Endothelial cell of umbilical vein (primary cell): ENCODE results near the gene ORMDL3. TPM values are rescaled to one million over a fixed set of nuclear protein-coding genes. Genes with fewer than 3 reads are reported as not detected.

Source experiments
- BruUV-seq: library from RNA; stranded (reverse); fragments of 400-500 nt; replicated peaks from 2 replicates; lab custom pipeline; 2021; lab: Mats Ljungman, UMichigan
- CTCF ChIA-PET: fragments of 300-600, 350-600 bp; sonication (Branson Sonifier 250); formaldehyde crosslinking; loops from one replicate; lab custom pipeline; 2021; ENCODE audit warnings: antibody characterized with exemption, inconsistent platforms; lab: Charles Lee
- POLR2A ChIA-PET: fragments of 300-600, 350-600 bp; sonication (Branson Sonifier 250); formaldehyde crosslinking; loops from one replicate; lab custom pipeline; 2021; ENCODE audit warnings: antibody characterized with exemption, inconsistent platforms; lab: Charles Lee
- DNase-seq: peaks from one replicate; pipeline ENCODE4 v3.0.0-alpha.2; 2011; ENCODE audit warnings: low read depth, low spot score
- FAIRE-seq: peaks from 2 replicates; lab custom pipeline; 2011; peaks lifted over from hg19 to GRCh38; lab: Jason Lieb, UNC
- H2AFZ ChIP-seq: 2 replicates; pipeline ENCODE4 v1.6.0; 2012; ENCODE audit warnings: low read depth, low read length, control low read depth, inconsistent platforms
- H3K27ac ChIP-seq: 2 replicates; pipeline ENCODE4 v1.5.1; 2011; ENCODE audit warnings: low read depth, mild to moderate bottlenecking, control low read depth, low read length, moderate library complexity; ENCODE audit not compliant: insufficient read depth
- H3K27me3 ChIP-seq, 2 experiments: 2 replicates each; pipeline versions ENCODE4 v1.6.0 to v1.6.1; 2011; ENCODE audit warnings: low read length in 2 of 2, mixed read lengths in 1 of 2; ENCODE audit not compliant: control insufficient read depth in 2 of 2, insufficient read depth in 2 of 2
- H3K36me3 ChIP-seq, 2 experiments: 2 replicates in 1 of 2; 3 replicates in 1 of 2; pipeline ENCODE4 v1.5.1; 2011; ENCODE audit warnings: low read length in 2 of 2, mild to moderate bottlenecking in 1 of 2, moderate library complexity in 1 of 2; ENCODE audit not compliant: control insufficient read depth in 2 of 2, insufficient read depth in 2 of 2; ENCODE audit errors: extremely low read depth in 1 of 2
- H3K4me1 ChIP-seq: 3 replicates; pipeline ENCODE4 v1.5.1; 2011; ENCODE audit warnings: mild to moderate bottlenecking, low read length; ENCODE audit not compliant: control insufficient read depth, insufficient read depth; ENCODE audit errors: extremely low read depth
- H3K4me2 ChIP-seq: 2 replicates; pipeline ENCODE4 v1.6.1; 2011; ENCODE audit warnings: low read length, control low read depth, mixed read lengths; ENCODE audit not compliant: insufficient read depth
- H3K4me3 ChIP-seq, 3 experiments: fragments of 200-600 bp in 1 of 3; sonication (generic), shearing (Covaris generic) in 1 of 3; replicated peaks in 1 of 3; 2 replicates each; pipeline ENCODE4 v1.5.1; 2011 to 2016; ENCODE audit warnings: control low read depth in 3 of 3, low read length in 3 of 3, mild to moderate bottlenecking in 2 of 3, inconsistent platforms in 1 of 3, low read depth in 1 of 3, moderate library complexity in 1 of 3; ENCODE audit not compliant: insufficient read depth in 1 of 3
- H3K79me2 ChIP-seq: 2 replicates; pipeline ENCODE4 v1.6.0; 2012; ENCODE audit warnings: low read length, inconsistent platforms; ENCODE audit not compliant: control insufficient read depth, insufficient read depth
- H3K9ac ChIP-seq: replicated peaks from 2 replicates; pipeline ENCODE3; 2011; ENCODE audit warnings: low read length, control low read depth; ENCODE audit not compliant: insufficient read depth; ENCODE audit errors: extremely low read depth
- H3K9me1 ChIP-seq: replicated peaks from 3 replicates; pipeline ENCODE4 v1.6.0; 2011; ENCODE audit warnings: mild to moderate bottlenecking, low read length; ENCODE audit not compliant: control insufficient read depth, insufficient read depth; ENCODE audit errors: extremely low read depth
- H3K9me3 ChIP-seq: replicated peaks from 2 replicates; pipeline ENCODE4 v1.5.1; 2012; ENCODE audit warnings: low read length, inconsistent platforms; ENCODE audit not compliant: control insufficient read depth, insufficient read depth
- H4K20me1 ChIP-seq: replicated peaks from 2 replicates; pipeline ENCODE3; 2011; ENCODE audit warnings: mild to moderate bottlenecking, low read length; ENCODE audit not compliant: control insufficient read depth, insufficient read depth; ENCODE audit errors: extremely low read depth
- CTCF ChIP-seq, 2 donors: IDR thresholded peaks; 1 replicate in 1 of 2; 2 replicates in 1 of 2; pipeline ENCODE4 v1.5.1; 2011; ENCODE audit warnings: low read length in 2 of 2, mild to moderate bottlenecking in 2 of 2, moderate library complexity in 2 of 2, control low read depth in 1 of 2, inconsistent platforms in 1 of 2, low read depth in 1 of 2; ENCODE audit not compliant: insufficient read depth in 1 of 2; ENCODE audit errors: extremely low read depth in 1 of 2
- EZH2 ChIP-seq: IDR thresholded peaks from 2 replicates; pipeline ENCODE4 v1.6.1; 2012; ENCODE audit warnings: borderline replicate concordance, low read depth, mild to moderate bottlenecking, moderate library complexity, low read length, inconsistent platforms; ENCODE audit not compliant: severe bottlenecking
- FOS ChIP-seq: IDR thresholded peaks from 2 replicates; pipeline ENCODE4 v1.6.1; 2011; ENCODE audit warnings: mild to moderate bottlenecking, low read length, moderate library complexity, borderline replicate concordance; ENCODE audit not compliant: insufficient read depth
- GATA2 ChIP-seq: IDR thresholded peaks from 2 replicates; pipeline ENCODE4 v1.7.0; 2011; ENCODE audit warnings: low read depth, mild to moderate bottlenecking, moderate library complexity, mixed read lengths, low read length; ENCODE audit not compliant: insufficient read length, insufficient read depth
- JUN ChIP-seq: IDR thresholded peaks from 2 replicates; pipeline ENCODE4 v1.6.1; 2011; ENCODE audit warnings: borderline replicate concordance, low read depth; ENCODE audit not compliant: insufficient read length, insufficient read depth
- MAX ChIP-seq: IDR thresholded peaks from 2 replicates; pipeline ENCODE4 v1.6.1; 2011; ENCODE audit not compliant: insufficient read depth, insufficient read length
- MYC ChIP-seq: IDR thresholded peaks from one replicate; pipeline ENCODE4 v1.6.1; 2011; ENCODE audit warnings: mild to moderate bottlenecking, low read depth, low read length
- POLR2A ChIP-seq: IDR thresholded peaks from 2 replicates; pipeline ENCODE4 v1.6.1; 2012; ENCODE audit warnings: low read depth, mild to moderate bottlenecking, control low read depth, low read length
- POLR2AphosphoS5 ChIP-seq: IDR thresholded peaks from 2 replicates; pipeline ENCODE4 v1.6.1; 2012; ENCODE audit warnings: low read depth, mild to moderate bottlenecking, control low read depth, low read length, moderate library complexity; ENCODE audit not compliant: insufficient read depth
- dilution Hi-C: fragments of 300-500 bp; cut with MboI; formaldehyde crosslinking; loops from one replicate; pipeline ENCODE4 v1.15.0; 2019; ENCODE audit warnings: low sequenced_read_pairs; ENCODE audit not compliant: extremely low pct_ligation_motif_present
- intact Hi-C: fragments of 100-400 bp; cut with micrococcal nuclease; formaldehyde crosslinking; loops from one replicate; pipeline ENCODE4 v1.10.0; 2022
- polyA plus RNA-seq, 4 experiments: library from polyadenylated mRNA; depleted of rRNA in 3 of 4; stranded (reverse) in 3 of 4; unstranded in 1 of 4; fragments of >200 nt; gene quantifications; 2 replicates each; pipeline versions ENCODE4 v1.2.1 to v1.2.3, GENCODE V29; 2011 to 2012; ENCODE audit warnings: missing spikeins in 1 of 4
- total RNA-seq: library from RNA; stranded (reverse); gene quantifications from 2 replicates; pipeline ENCODE4 v1.2.3, GENCODE V29; 2021

Gene ORMDL3
- total and polyA plus RNA-seq, 2 donors (not counting 3 experiments of a cell fraction or from before 2014, with no cell fraction given) = 29.8 to 49.8 TPM

GRCh38 chr17:39939106-39939505 lies 11.7 kb upstream of the ORMDL3 start:
- no peak overlapping the region for H3K4me2 ChIP-seq
- no peak for DNase-seq
- no peaks in the 10 kb centered on the region for H3K79me2 ChIP-seq
- H3K4me3 ChIP-seq = no peak overlapping the region
- no peaks in the 10 kb centered on the region for H4K20me1 ChIP-seq
- no peak overlapping the region for H2AFZ ChIP-seq
- peaks cover 5% of the 10 kb centered on the region for H3K4me1 ChIP-seq
- ChIA-PET POLR2A (interaction anchor here (0.5 kb wide), 1 partner anchor 205 kb away, joined by 7 read pairs; no protein-coding TSS in a partner anchor), CTCF (interaction anchor here (0.9 to 1.4 kb wide), 3 partner anchors 9 to 31 kb away, joined by 3 to 9 read pairs (median 4); no protein-coding TSS in a partner anchor)
- no peak overlapping the region for H3K27ac ChIP-seq
- intact Hi-C loops (no loop called here), dilution Hi-C loops (no loop called here)
- H3K27me3 ChIP-seq = peaks cover 0 to 2% of the 10 kb centered on the region in 2 experiments
- no TSS peak for BruUV-seq
- H3K36me3 ChIP-seq = no peaks in the 10 kb centered on the region
- no peak overlapping the region for H3K9ac ChIP-seq
- H3K9me3 ChIP-seq = no peaks in the 10 kb centered on the region
- no peak for FAIRE-seq
- TF ChIP-seq CTCF (IDR thresholded peaks at IDR 0.05; ENCODE audit: extremely low read depth in 1 of 2, insufficient read depth in 1 of 2, low read depth in 1 of 2, low read length in 2 of 2) = no peak
- TF ChIP-seq FOS = no peak
- no peak for TF ChIP-seq EZH2
- H3K9me1 ChIP-seq = no peaks in the 10 kb centered on the region

- BruUV-seq = no TSS peak
- DNase-seq (no peak), FAIRE-seq (no peak)
- no peak overlapping the region for H2AFZ ChIP-seq
- no peak overlapping the region for H3K4me2 ChIP-seq
- ChIA-PET POLR2A (no interaction called here), CTCF (interaction anchor here (1.0 kb wide), 1 partner anchor 21 kb away, joined by 9 read pairs; no protein-coding TSS in a partner anchor)
- H3K9me3 ChIP-seq = no peaks in the 10 kb centered on the region
- H3K9ac ChIP-seq = no peak overlapping the region
- H3K36me3 ChIP-seq = no peaks in the 10 kb centered on the region
- intact Hi-C loops = no loop called here
- H3K27me3 ChIP-seq = peaks cover 0 to 2% of the 10 kb centered on the region in 2 experiments
- H3K27ac ChIP-seq = no peak overlapping the region
- no peak overlapping the region for H3K4me3 ChIP-seq
- H3K79me2 ChIP-seq = no peaks in the 10 kb centered on the region
- H3K9me1 ChIP-seq = no peaks in the 10 kb centered on the region
- TF ChIP-seq GATA2 (no peak), MAX (no peak), POLR2AphosphoS5 (no peak), POLR2A (no peak), CTCF (IDR thresholded peaks at IDR 0.05; ENCODE audit: extremely low read depth in 1 of 2, insufficient read depth in 1 of 2, low read depth in 1 of 2, low read length in 2 of 2) (no peak), JUN (no peak), EZH2 (no peak), FOS (no peak), MYC (no peak)
- H4K20me1 ChIP-seq = no peaks in the 10 kb centered on the region
- peaks cover 5% of the 10 kb centered on the region for H3K4me1 ChIP-seq
- dilution Hi-C loops = no loop called here
Observed at GRCh38 chr17:39938140-39938869, 10.9 kb upstream of the ORMDL3 start.
